Endothelial cell of umbilical vein (primary cell): ENCODE data around the gene BEND5. TPM values are rescaled to one million over a fixed set of nuclear protein-coding genes. Genes with fewer than 3 reads are reported as not detected.

Experiments
- BruUV-seq: library from RNA; stranded (reverse); fragments of 400-500 nt; replicated peaks from 2 replicates; lab custom pipeline; 2021; lab: Mats Ljungman, UMichigan
- CTCF ChIA-PET: fragments of 300-600, 350-600 bp; sonication (Branson Sonifier 250); formaldehyde crosslinking; loops from one replicate; lab custom pipeline; 2021; ENCODE audit warnings: antibody characterized with exemption, inconsistent platforms; lab: Charles Lee
- POLR2A ChIA-PET: fragments of 300-600, 350-600 bp; sonication (Branson Sonifier 250); formaldehyde crosslinking; loops from one replicate; lab custom pipeline; 2021; ENCODE audit warnings: antibody characterized with exemption, inconsistent platforms; lab: Charles Lee
- DNase-seq: peaks from one replicate; pipeline ENCODE4 v3.0.0-alpha.2; 2011; ENCODE audit warnings: low read depth, low spot score
- FAIRE-seq: peaks from 2 replicates; lab custom pipeline; 2011; peaks lifted over from hg19 to GRCh38; lab: Jason Lieb, UNC
- H2AFZ ChIP-seq: 2 replicates; pipeline ENCODE4 v1.6.0; 2012; ENCODE audit warnings: low read depth, low read length, control low read depth, inconsistent platforms
- H3K27ac ChIP-seq: 2 replicates; pipeline ENCODE4 v1.5.1; 2011; ENCODE audit warnings: low read depth, mild to moderate bottlenecking, control low read depth, low read length, moderate library complexity; ENCODE audit not compliant: insufficient read depth
- H3K27me3 ChIP-seq, 2 experiments: 2 replicates each; pipeline versions ENCODE4 v1.6.0 to v1.6.1; 2011; ENCODE audit warnings: low read length in 2 of 2, mixed read lengths in 1 of 2; ENCODE audit not compliant: control insufficient read depth in 2 of 2, insufficient read depth in 2 of 2
- H3K36me3 ChIP-seq, 2 experiments: 2 replicates in 1 of 2; 3 replicates in 1 of 2; pipeline ENCODE4 v1.5.1; 2011; ENCODE audit warnings: low read length in 2 of 2, mild to moderate bottlenecking in 1 of 2, moderate library complexity in 1 of 2; ENCODE audit not compliant: control insufficient read depth in 2 of 2, insufficient read depth in 2 of 2; ENCODE audit errors: extremely low read depth in 1 of 2
- H3K4me1 ChIP-seq: 3 replicates; pipeline ENCODE4 v1.5.1; 2011; ENCODE audit warnings: mild to moderate bottlenecking, low read length; ENCODE audit not compliant: control insufficient read depth, insufficient read depth; ENCODE audit errors: extremely low read depth
- H3K4me2 ChIP-seq: 2 replicates; pipeline ENCODE4 v1.6.1; 2011; ENCODE audit warnings: low read length, control low read depth, mixed read lengths; ENCODE audit not compliant: insufficient read depth
- H3K4me3 ChIP-seq, 3 experiments: fragments of 200-600 bp in 1 of 3; sonication (generic), shearing (Covaris generic) in 1 of 3; replicated peaks in 1 of 3; 2 replicates each; pipeline ENCODE4 v1.5.1; 2011 to 2016; ENCODE audit warnings: control low read depth in 3 of 3, low read length in 3 of 3, mild to moderate bottlenecking in 2 of 3, inconsistent platforms in 1 of 3, low read depth in 1 of 3, moderate library complexity in 1 of 3; ENCODE audit not compliant: insufficient read depth in 1 of 3
- H3K79me2 ChIP-seq: 2 replicates; pipeline ENCODE4 v1.6.0; 2012; ENCODE audit warnings: low read length, inconsistent platforms; ENCODE audit not compliant: control insufficient read depth, insufficient read depth
- H3K9ac ChIP-seq: replicated peaks from 2 replicates; pipeline ENCODE3; 2011; ENCODE audit warnings: low read length, control low read depth; ENCODE audit not compliant: insufficient read depth; ENCODE audit errors: extremely low read depth
- H3K9me1 ChIP-seq: replicated peaks from 3 replicates; pipeline ENCODE4 v1.6.0; 2011; ENCODE audit warnings: mild to moderate bottlenecking, low read length; ENCODE audit not compliant: control insufficient read depth, insufficient read depth; ENCODE audit errors: extremely low read depth
- H3K9me3 ChIP-seq: replicated peaks from 2 replicates; pipeline ENCODE4 v1.5.1; 2012; ENCODE audit warnings: low read length, inconsistent platforms; ENCODE audit not compliant: control insufficient read depth, insufficient read depth
- H4K20me1 ChIP-seq: replicated peaks from 2 replicates; pipeline ENCODE3; 2011; ENCODE audit warnings: mild to moderate bottlenecking, low read length; ENCODE audit not compliant: control insufficient read depth, insufficient read depth; ENCODE audit errors: extremely low read depth
- EZH2 ChIP-seq: IDR thresholded peaks from 2 replicates; pipeline ENCODE4 v1.6.1; 2012; ENCODE audit warnings: borderline replicate concordance, low read depth, mild to moderate bottlenecking, moderate library complexity, low read length, inconsistent platforms; ENCODE audit not compliant: severe bottlenecking
- FOS ChIP-seq: IDR thresholded peaks from 2 replicates; pipeline ENCODE4 v1.6.1; 2011; ENCODE audit warnings: mild to moderate bottlenecking, low read length, moderate library complexity, borderline replicate concordance; ENCODE audit not compliant: insufficient read depth
- GATA2 ChIP-seq: IDR thresholded peaks from 2 replicates; pipeline ENCODE4 v1.7.0; 2011; ENCODE audit warnings: low read depth, mild to moderate bottlenecking, moderate library complexity, mixed read lengths, low read length; ENCODE audit not compliant: insufficient read length, insufficient read depth
- JUN ChIP-seq: IDR thresholded peaks from 2 replicates; pipeline ENCODE4 v1.6.1; 2011; ENCODE audit warnings: borderline replicate concordance, low read depth; ENCODE audit not compliant: insufficient read length, insufficient read depth
- MYC ChIP-seq: IDR thresholded peaks from one replicate; pipeline ENCODE4 v1.6.1; 2011; ENCODE audit warnings: mild to moderate bottlenecking, low read depth, low read length
- POLR2A ChIP-seq: IDR thresholded peaks from 2 replicates; pipeline ENCODE4 v1.6.1; 2012; ENCODE audit warnings: low read depth, mild to moderate bottlenecking, control low read depth, low read length
- POLR2AphosphoS5 ChIP-seq: IDR thresholded peaks from 2 replicates; pipeline ENCODE4 v1.6.1; 2012; ENCODE audit warnings: low read depth, mild to moderate bottlenecking, control low read depth, low read length, moderate library complexity; ENCODE audit not compliant: insufficient read depth
- dilution Hi-C: fragments of 300-500 bp; cut with MboI; formaldehyde crosslinking; loops from one replicate; pipeline ENCODE4 v1.15.0; 2019; ENCODE audit warnings: low sequenced_read_pairs; ENCODE audit not compliant: extremely low pct_ligation_motif_present
- intact Hi-C: fragments of 100-400 bp; cut with micrococcal nuclease; formaldehyde crosslinking; loops from one replicate; pipeline ENCODE4 v1.10.0; 2022
- polyA plus RNA-seq, 4 experiments: library from polyadenylated mRNA; depleted of rRNA in 3 of 4; stranded (reverse) in 3 of 4; unstranded in 1 of 4; fragments of >200 nt; gene quantifications; 2 replicates each; pipeline versions ENCODE4 v1.2.1 to v1.2.3, GENCODE V29; 2011 to 2012; ENCODE audit warnings: missing spikeins in 1 of 4
- total RNA-seq: library from RNA; stranded (reverse); gene quantifications from 2 replicates; pipeline ENCODE4 v1.2.3, GENCODE V29; 2021
- TF ChIP-seq, protein P1 (sequence below), 2 donors: IDR thresholded peaks; 1 replicate in 1 of 2; 2 replicates in 1 of 2; pipeline ENCODE4 v1.5.1; 2011; ENCODE audit warnings: low read length in 2 of 2, mild to moderate bottlenecking in 2 of 2, moderate library complexity in 2 of 2, control low read depth in 1 of 2, inconsistent platforms in 1 of 2, low read depth in 1 of 2; ENCODE audit not compliant: insufficient read depth in 1 of 2; ENCODE audit errors: extremely low read depth in 1 of 2
- TF ChIP-seq, protein P2 (sequence below): IDR thresholded peaks from 2 replicates; pipeline ENCODE4 v1.6.1; 2011; ENCODE audit not compliant: insufficient read depth, insufficient read length

Gene BEND5
- total and polyA plus RNA-seq, 2 donors (not counting 3 experiments of a cell fraction or from before 2014, with no cell fraction given): not detected

DNA sequence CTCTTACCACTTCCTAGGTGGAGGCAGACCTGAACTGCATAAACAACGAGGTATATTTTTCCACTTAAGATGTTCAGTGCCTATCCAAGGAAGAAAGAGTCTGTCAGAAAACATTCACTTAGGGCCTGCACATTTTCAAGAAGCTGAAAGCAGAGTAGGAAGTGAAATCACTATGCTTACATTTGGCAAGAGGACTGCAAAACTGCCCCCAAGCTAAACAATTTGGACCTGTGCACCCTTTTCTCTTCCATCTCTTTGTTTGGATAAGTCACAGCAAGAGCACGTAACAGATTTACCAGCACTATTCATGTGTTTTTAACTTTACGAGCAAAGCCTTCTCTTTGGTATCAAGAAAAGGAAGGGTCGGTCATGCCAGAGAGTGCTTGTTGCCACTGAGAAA lies 13.2 kb upstream of the BEND5 start:
- no peaks in the 10 kb centered on the region for H3K36me3 ChIP-seq
- no peaks in the 10 kb centered on the region for H3K4me1 ChIP-seq
- BruUV-seq: no TSS peak
- no peaks in the 10 kb centered on the region for H4K20me1 ChIP-seq
- H3K27me3 ChIP-seq: no peaks in the 10 kb centered on the region
- H3K9me3 ChIP-seq: no peaks in the 10 kb centered on the region
- no peak overlapping the region for H3K27ac ChIP-seq
- H3K9ac ChIP-seq: no peak overlapping the region
- no peak for FAIRE-seq
- TF ChIP-seq FOS (no peak), POLR2A (no peak), JUN (no peak), MYC (no peak), GATA2 (no peak), EZH2 (no peak), POLR2AphosphoS5 (no peak)
- TF ChIP-seq, protein P1, sequence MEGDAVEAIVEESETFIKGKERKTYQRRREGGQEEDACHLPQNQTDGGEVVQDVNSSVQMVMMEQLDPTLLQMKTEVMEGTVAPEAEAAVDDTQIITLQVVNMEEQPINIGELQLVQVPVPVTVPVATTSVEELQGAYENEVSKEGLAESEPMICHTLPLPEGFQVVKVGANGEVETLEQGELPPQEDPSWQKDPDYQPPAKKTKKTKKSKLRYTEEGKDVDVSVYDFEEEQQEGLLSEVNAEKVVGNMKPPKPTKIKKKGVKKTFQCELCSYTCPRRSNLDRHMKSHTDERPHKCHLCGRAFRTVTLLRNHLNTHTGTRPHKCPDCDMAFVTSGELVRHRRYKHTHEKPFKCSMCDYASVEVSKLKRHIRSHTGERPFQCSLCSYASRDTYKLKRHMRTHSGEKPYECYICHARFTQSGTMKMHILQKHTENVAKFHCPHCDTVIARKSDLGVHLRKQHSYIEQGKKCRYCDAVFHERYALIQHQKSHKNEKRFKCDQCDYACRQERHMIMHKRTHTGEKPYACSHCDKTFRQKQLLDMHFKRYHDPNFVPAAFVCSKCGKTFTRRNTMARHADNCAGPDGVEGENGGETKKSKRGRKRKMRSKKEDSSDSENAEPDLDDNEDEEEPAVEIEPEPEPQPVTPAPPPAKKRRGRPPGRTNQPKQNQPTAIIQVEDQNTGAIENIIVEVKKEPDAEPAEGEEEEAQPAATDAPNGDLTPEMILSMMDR (IDR thresholded peaks at IDR 0.05; ENCODE audit: extremely low read depth in 1 of 2, insufficient read depth in 1 of 2, low read depth in 1 of 2, low read length in 2 of 2): no peak
- TF ChIP-seq, protein P2, sequence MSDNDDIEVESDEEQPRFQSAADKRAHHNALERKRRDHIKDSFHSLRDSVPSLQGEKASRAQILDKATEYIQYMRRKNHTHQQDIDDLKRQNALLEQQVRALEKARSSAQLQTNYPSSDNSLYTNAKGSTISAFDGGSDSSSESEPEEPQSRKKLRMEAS: no peak
- POLR2A ChIA-PET: no interaction called here
- dilution Hi-C loops: no loop called here
- H2AFZ ChIP-seq: no peak overlapping the region
- no peak overlapping the region for H3K4me3 ChIP-seq
- CTCF ChIA-PET: no interaction called here
- no peak overlapping the region for H3K4me2 ChIP-seq
- no peaks in the 10 kb centered on the region for H3K9me1 ChIP-seq
- intact Hi-C loops: no loop called here
- DNase-seq: no peak
- no peaks in the 10 kb centered on the region for H3K79me2 ChIP-seq
